Measurements from ENCODE around the gene PALM.
"Not testable (repeated sequence)": the region's sequence is repeated elsewhere in the genome, so short reads cannot be mapped to it uniquely, and the experiment has no call there.

PALM gene

GRCh38 chr19:732148-733069 lies 23.7 kb downstream of the PALM start:
- DNase-seq = no peak

GRCh38 chr19:734716-735115 lies 26.0 kb downstream of the PALM start:
- no peak for DNase-seq

GRCh38 chr19:736125-736524 lies 27.4 kb downstream of the PALM start:
- no peak for DNase-seq

GRCh38 chr19:737591-738093 lies 28.9 kb downstream of the PALM start:
- no peak for DNase-seq

- no peak for DNase-seq
Observed at GRCh38 chr19:738509-739128, 29.9 kb downstream of the PALM start.

- no peak for DNase-seq
Observed at GRCh38 chr19:739998-740715, 31.4 kb downstream of the PALM start.

GRCh38 chr19:740816-741505 lies 32.2 kb downstream of the PALM start:
- not testable (repeated sequence) for DNase-seq

- DNase-seq = no peak
Observed at GRCh38 chr19:741506-742131, 32.9 kb downstream of the PALM start.

- no peak for DNase-seq
Observed at GRCh38 chr19:742540-743075, 33.9 kb downstream of the PALM start.

GRCh38 chr19:743168-743687 lies 34.5 kb downstream of the PALM start:
- no peak for DNase-seq

GRCh38 chr19:745138-745537 lies 36.4 kb downstream of the PALM start:
- not testable (repeated sequence) for DNase-seq

GRCh38 chr19:746208-746819 lies 37.6 kb downstream of the PALM start:
- DNase-seq = no peak

- DNase-seq = no peak
Observed at GRCh38 chr19:746956-747355, 38.2 kb downstream of the PALM start.

GRCh38 chr19:747432-748273 lies 38.9 kb downstream of the PALM start:
- no peak for DNase-seq

- DNase-seq = no peak
Observed at GRCh38 chr19:748274-748598, 39.5 kb downstream of the PALM start.

GRCh38 chr19:749811-750210 lies 41.1 kb downstream of the PALM start:
- no peak for DNase-seq

- no peak for DNase-seq
Observed at GRCh38 chr19:750640-751423, 42.1 kb downstream of the PALM start, which contains the start of gene MISP. Gene MISP (plus strand): TSS chr19:751112. CDS start chr19:756947, 5,835 bp downstream.

- no peak for DNase-seq
Observed at GRCh38 chr19:751501-752341, 43.0 kb downstream of the PALM start.
